K562 (cell line): ENCODE measurements around the gene MEF2D. TPM values are rescaled to one million over a fixed set of nuclear protein-coding genes. Genes with fewer than 3 reads are reported as not detected.
A peak's percentile ranks its signal among the peaks of the same experiment; 100 is the strongest.

Experiments used
- CBX1 ChIP-seq: sonication (generic); IDR thresholded peaks from 2 replicates; pipeline ENCODE4 v1.6.1; 2016; ENCODE audit warnings: antibody characterized with exemption, low read depth, mild to moderate bottlenecking
- CCAR2 ChIP-seq: fragments of 200-400 bp; formaldehyde crosslinking; IDR thresholded peaks from 2 replicates; pipeline ENCODE4 v1.6.1; 2017; ENCODE audit warnings: mild to moderate bottlenecking, low read depth, low read length
- DDX20 ChIP-seq: fragments of 450-650 bp; IDR thresholded peaks from 2 replicates; pipeline ENCODE4 v1.6.1; 2016; ENCODE audit warnings: missing genetic modification characterization, low read depth, mild to moderate bottlenecking, missing compliant biosample characterization, moderate library complexity
- GATAD2A ChIP-seq: fragments of 450-650 bp; IDR thresholded peaks from 2 replicates; pipeline ENCODE4 v1.6.1; 2017
- MTF1 ChIP-seq: fragments of 250-450 bp; sonication (Bioruptor Pico); IDR thresholded peaks from 2 replicates; pipeline ENCODE4 v1.9.0; 2021; ENCODE audit warnings: moderate library complexity, mild to moderate bottlenecking, inconsistent platforms, borderline replicate concordance
- RHOXF2B ChIP-seq: fragments of 250-450 bp; sonication (Bioruptor Pico); conservative IDR thresholded peaks from 2 replicates; pipeline ENCODE4 v1.5.1; 2021
- ZC3H8 ChIP-seq: fragments of 450-650 bp; IDR thresholded peaks from 2 replicates; pipeline ENCODE4 v1.6.1; 2017
- polyA plus RNA-seq, 8 experiments: library from polyadenylated mRNA; depleted of rRNA in 4 of 8; stranded (reverse) in 5 of 8; unstranded in 3 of 8; fragments of >200 nt; fragmentation: Nextera tagmentation in 2 of 8; fragmentation: Illumina TruSeq in 1 of 8; extraction: Ambion mirVana in 2 of 8; extraction: Trizol in 1 of 8; gene quantifications; 2 replicates each; pipeline versions ENCODE4 v1.2.1 to v1.2.3, GENCODE V29; 2011 to 2014; ENCODE audit warnings: inconsistent platforms in 1 of 8, missing spikeins in 1 of 8
- total RNA-seq, 7 experiments: library from RNA; depleted of rRNA in 6 of 7; stranded (reverse); fragments of >200 nt in 6 of 7; fragmentation: Illumina TruSeq in 2 of 7; extraction: Trizol in 2 of 7; gene quantifications; 2 replicates each; pipeline versions ENCODE4 v1.2.1 to v1.2.3, GENCODE V29; 2011 to 2021; ENCODE audit warnings: low replicate concordance in 1 of 7
- TF ChIP-seq, protein P1 (sequence below): fragments of 200-600 bp; sonication (generic); IDR thresholded peaks from one replicate; pipeline ENCODE4 v1.6.1; 2012; ENCODE audit warnings: mild to moderate bottlenecking, low read depth, low read length, inconsistent platforms
- TF ChIP-seq, protein P2 (sequence below): fragments of 250-450 bp; sonication (Bioruptor Pico); IDR thresholded peaks from 2 replicates; pipeline ENCODE4 v1.8.0; 2021; ENCODE audit warnings: moderate library complexity, mild to moderate bottlenecking, inconsistent platforms
- TF ChIP-seq, protein P3 (sequence below), 2 experiments: fragments of 450-650 bp; IDR thresholded peaks; 2 replicates each; pipeline ENCODE4 v1.6.1; 2018; ENCODE audit warnings: mild to moderate bottlenecking in 2 of 2, low read depth in 1 of 2; ENCODE audit not compliant: partially characterized antibody in 2 of 2

The MEF2D gene
- total and polyA plus RNA-seq, 9 of the 15 experiments (the other 6 are each of a cell fraction or from before 2014, with no cell fraction given): 0.10 to 19.5 (median 2.6) TPM

DNA sequence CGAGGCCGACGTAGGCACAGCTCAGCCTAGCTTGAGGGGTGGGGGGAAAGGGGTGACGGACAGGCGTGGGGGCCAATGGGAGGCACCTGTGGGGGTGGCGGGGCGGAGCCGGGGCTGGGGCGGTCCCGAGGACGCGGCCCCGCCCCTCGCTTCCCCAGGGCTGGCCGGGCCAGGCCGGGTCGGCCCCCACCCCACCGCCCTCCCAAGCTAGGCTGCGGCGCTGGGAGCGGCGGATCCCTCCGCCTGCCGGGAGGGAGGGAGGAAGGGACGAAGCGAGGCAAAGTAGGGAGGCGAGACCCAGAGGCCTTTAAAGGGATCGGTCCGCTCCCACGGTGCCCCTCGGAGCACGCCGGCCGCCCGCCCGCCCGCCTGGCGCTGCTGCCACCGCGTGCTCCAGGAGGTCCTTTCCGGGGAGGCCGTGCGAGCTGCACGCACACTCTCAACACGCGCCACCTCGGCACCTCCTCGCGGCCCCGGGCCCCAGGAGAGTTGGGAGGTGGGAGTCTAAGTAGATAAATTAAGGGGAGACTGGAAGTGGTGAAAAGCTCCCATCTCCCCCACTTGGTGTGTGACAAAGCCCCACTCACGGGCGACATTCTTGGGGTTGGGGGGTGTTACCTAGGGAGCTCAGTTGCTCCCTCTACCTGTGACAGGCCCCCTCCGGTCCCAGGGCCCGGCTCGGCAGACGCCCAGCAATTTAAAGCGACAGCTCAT is 375 bp upstream of the MEF2D start (continued):
- TF ChIP-seq, protein P1, sequence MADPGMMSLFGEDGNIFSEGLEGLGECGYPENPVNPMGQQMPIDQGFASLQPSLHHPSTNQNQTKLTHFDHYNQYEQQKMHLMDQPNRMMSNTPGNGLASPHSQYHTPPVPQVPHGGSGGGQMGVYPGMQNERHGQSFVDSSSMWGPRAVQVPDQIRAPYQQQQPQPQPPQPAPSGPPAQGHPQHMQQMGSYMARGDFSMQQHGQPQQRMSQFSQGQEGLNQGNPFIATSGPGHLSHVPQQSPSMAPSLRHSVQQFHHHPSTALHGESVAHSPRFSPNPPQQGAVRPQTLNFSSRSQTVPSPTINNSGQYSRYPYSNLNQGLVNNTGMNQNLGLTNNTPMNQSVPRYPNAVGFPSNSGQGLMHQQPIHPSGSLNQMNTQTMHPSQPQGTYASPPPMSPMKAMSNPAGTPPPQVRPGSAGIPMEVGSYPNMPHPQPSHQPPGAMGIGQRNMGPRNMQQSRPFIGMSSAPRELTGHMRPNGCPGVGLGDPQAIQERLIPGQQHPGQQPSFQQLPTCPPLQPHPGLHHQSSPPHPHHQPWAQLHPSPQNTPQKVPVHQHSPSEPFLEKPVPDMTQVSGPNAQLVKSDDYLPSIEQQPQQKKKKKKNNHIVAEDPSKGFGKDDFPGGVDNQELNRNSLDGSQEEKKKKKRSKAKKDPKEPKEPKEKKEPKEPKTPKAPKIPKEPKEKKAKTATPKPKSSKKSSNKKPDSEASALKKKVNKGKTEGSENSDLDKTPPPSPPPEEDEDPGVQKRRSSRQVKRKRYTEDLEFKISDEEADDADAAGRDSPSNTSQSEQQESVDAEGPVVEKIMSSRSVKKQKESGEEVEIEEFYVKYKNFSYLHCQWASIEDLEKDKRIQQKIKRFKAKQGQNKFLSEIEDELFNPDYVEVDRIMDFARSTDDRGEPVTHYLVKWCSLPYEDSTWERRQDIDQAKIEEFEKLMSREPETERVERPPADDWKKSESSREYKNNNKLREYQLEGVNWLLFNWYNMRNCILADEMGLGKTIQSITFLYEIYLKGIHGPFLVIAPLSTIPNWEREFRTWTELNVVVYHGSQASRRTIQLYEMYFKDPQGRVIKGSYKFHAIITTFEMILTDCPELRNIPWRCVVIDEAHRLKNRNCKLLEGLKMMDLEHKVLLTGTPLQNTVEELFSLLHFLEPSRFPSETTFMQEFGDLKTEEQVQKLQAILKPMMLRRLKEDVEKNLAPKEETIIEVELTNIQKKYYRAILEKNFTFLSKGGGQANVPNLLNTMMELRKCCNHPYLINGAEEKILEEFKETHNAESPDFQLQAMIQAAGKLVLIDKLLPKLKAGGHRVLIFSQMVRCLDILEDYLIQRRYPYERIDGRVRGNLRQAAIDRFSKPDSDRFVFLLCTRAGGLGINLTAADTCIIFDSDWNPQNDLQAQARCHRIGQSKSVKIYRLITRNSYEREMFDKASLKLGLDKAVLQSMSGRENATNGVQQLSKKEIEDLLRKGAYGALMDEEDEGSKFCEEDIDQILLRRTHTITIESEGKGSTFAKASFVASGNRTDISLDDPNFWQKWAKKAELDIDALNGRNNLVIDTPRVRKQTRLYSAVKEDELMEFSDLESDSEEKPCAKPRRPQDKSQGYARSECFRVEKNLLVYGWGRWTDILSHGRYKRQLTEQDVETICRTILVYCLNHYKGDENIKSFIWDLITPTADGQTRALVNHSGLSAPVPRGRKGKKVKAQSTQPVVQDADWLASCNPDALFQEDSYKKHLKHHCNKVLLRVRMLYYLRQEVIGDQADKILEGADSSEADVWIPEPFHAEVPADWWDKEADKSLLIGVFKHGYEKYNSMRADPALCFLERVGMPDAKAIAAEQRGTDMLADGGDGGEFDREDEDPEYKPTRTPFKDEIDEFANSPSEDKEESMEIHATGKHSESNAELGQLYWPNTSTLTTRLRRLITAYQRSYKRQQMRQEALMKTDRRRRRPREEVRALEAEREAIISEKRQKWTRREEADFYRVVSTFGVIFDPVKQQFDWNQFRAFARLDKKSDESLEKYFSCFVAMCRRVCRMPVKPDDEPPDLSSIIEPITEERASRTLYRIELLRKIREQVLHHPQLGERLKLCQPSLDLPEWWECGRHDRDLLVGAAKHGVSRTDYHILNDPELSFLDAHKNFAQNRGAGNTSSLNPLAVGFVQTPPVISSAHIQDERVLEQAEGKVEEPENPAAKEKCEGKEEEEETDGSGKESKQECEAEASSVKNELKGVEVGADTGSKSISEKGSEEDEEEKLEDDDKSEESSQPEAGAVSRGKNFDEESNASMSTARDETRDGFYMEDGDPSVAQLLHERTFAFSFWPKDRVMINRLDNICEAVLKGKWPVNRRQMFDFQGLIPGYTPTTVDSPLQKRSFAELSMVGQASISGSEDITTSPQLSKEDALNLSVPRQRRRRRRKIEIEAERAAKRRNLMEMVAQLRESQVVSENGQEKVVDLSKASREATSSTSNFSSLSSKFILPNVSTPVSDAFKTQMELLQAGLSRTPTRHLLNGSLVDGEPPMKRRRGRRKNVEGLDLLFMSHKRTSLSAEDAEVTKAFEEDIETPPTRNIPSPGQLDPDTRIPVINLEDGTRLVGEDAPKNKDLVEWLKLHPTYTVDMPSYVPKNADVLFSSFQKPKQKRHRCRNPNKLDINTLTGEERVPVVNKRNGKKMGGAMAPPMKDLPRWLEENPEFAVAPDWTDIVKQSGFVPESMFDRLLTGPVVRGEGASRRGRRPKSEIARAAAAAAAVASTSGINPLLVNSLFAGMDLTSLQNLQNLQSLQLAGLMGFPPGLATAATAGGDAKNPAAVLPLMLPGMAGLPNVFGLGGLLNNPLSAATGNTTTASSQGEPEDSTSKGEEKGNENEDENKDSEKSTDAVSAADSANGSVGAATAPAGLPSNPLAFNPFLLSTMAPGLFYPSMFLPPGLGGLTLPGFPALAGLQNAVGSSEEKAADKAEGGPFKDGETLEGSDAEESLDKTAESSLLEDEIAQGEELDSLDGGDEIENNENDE: no peak
- TF ChIP-seq CCAR2 (no peak), CBX1 (peak; percentile 58; the same call in 1 of the 2 replicates), GATAD2A (0 out of 2 replicates have a peak, but pooled peaks have one; percentile 72), ZC3H8 (no peak), RHOXF2B (CRISPR knock-in tag) (no peak), DDX20 (no peak), MTF1 (CRISPR knock-in tag) (no peak)
- TF ChIP-seq, protein P2, sequence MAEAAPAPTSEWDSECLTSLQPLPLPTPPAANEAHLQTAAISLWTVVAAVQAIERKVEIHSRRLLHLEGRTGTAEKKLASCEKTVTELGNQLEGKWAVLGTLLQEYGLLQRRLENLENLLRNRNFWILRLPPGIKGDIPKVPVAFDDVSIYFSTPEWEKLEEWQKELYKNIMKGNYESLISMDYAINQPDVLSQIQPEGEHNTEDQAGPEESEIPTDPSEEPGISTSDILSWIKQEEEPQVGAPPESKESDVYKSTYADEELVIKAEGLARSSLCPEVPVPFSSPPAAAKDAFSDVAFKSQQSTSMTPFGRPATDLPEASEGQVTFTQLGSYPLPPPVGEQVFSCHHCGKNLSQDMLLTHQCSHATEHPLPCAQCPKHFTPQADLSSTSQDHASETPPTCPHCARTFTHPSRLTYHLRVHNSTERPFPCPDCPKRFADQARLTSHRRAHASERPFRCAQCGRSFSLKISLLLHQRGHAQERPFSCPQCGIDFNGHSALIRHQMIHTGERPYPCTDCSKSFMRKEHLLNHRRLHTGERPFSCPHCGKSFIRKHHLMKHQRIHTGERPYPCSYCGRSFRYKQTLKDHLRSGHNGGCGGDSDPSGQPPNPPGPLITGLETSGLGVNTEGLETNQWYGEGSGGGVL: no peak
- TF ChIP-seq, protein P3, sequence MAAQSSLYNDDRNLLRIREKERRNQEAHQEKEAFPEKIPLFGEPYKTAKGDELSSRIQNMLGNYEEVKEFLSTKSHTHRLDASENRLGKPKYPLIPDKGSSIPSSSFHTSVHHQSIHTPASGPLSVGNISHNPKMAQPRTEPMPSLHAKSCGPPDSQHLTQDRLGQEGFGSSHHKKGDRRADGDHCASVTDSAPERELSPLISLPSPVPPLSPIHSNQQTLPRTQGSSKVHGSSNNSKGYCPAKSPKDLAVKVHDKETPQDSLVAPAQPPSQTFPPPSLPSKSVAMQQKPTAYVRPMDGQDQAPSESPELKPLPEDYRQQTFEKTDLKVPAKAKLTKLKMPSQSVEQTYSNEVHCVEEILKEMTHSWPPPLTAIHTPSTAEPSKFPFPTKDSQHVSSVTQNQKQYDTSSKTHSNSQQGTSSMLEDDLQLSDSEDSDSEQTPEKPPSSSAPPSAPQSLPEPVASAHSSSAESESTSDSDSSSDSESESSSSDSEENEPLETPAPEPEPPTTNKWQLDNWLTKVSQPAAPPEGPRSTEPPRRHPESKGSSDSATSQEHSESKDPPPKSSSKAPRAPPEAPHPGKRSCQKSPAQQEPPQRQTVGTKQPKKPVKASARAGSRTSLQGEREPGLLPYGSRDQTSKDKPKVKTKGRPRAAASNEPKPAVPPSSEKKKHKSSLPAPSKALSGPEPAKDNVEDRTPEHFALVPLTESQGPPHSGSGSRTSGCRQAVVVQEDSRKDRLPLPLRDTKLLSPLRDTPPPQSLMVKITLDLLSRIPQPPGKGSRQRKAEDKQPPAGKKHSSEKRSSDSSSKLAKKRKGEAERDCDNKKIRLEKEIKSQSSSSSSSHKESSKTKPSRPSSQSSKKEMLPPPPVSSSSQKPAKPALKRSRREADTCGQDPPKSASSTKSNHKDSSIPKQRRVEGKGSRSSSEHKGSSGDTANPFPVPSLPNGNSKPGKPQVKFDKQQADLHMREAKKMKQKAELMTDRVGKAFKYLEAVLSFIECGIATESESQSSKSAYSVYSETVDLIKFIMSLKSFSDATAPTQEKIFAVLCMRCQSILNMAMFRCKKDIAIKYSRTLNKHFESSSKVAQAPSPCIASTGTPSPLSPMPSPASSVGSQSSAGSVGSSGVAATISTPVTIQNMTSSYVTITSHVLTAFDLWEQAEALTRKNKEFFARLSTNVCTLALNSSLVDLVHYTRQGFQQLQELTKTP (IDR thresholded peaks at IDR 0.05; ENCODE audit: low read depth in 1 of 2, partially characterized antibody in 2 of 2): no peak
